ENCODE measurements around the gene SPG11.
"Not testable (repeated sequence)": the region's sequence is repeated elsewhere in the genome, so short reads cannot be mapped to it uniquely, and the experiment has no call there.

The SPG11 gene

DNA sequence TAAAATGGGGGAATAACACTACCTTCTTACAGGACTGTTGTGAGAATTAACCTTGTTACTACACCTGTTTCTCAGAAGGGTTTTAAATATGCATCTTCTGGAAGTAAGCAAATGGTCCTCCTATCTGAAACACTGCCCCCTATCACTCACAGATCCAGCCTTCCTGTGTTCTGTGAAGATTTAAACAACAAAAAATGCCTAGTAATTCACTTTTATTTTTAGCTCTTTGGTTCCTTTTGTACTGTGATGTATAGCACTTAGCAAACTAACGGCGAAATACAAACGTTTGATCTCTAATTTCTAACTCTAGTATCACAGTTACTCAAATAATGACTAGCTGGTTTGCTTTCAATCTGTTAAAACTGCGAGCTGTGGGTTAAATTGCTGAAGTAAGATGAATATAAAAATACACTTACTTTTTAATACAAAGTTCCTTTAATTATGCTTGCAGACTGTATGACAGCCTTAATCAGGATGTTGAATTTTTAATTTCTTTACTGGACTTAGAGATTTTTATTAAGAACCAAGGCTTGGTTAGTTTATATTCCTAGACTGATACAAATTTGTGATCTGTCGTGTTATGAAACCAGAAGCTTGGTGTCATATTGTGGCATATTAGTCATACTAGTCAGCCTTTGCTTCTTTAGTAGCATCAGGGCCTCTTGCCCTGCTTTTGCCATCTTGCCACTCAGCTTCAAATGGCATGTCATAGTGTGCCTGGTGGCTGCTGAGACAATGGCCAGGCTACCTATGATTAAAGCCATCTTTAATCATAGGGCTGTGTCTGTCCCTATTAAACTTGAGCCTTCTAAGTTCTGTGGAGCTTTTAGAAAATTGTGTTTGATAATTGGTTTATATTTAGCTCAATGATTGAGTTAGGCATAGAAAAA is 117.3 kb downstream of the SPG11 start:
- TF ChIP-seq, protein P1, sequence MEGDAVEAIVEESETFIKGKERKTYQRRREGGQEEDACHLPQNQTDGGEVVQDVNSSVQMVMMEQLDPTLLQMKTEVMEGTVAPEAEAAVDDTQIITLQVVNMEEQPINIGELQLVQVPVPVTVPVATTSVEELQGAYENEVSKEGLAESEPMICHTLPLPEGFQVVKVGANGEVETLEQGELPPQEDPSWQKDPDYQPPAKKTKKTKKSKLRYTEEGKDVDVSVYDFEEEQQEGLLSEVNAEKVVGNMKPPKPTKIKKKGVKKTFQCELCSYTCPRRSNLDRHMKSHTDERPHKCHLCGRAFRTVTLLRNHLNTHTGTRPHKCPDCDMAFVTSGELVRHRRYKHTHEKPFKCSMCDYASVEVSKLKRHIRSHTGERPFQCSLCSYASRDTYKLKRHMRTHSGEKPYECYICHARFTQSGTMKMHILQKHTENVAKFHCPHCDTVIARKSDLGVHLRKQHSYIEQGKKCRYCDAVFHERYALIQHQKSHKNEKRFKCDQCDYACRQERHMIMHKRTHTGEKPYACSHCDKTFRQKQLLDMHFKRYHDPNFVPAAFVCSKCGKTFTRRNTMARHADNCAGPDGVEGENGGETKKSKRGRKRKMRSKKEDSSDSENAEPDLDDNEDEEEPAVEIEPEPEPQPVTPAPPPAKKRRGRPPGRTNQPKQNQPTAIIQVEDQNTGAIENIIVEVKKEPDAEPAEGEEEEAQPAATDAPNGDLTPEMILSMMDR (IDR thresholded peaks at IDR 0.05; ENCODE audit: low read depth, low read length) = peak; percentile 41
- no peak overlapping the region for H3K4me3 ChIP-seq (replicated peaks in 1 of 2; ENCODE audit: low read depth in 2 of 2, low read length in 2 of 2)
- peak in 1 of 2 donors; percentile 58 for DNase-seq (ENCODE audit: low read depth in 2 of 2)

DNA sequence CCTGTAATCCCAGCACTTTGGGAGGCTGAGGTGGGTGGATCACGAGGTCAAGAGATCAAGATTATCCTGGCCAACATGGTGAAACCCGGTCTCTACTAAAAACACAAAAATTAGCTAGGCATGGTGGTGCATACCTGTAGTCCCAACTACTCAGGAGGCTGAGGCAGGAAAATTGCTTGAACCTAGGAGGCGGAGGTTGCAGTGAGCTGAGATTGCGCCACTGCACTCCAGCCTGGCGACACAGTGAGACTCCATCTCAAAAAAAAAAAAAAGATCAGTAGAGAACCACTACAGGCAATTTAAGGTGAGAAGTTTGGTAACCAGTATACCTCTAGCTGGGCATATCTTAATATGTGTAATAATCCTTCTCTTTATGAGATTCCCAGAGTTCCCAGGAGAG is 118.7 kb downstream of the SPG11 start:
- not testable (repeated sequence) for DNase-seq (ENCODE audit: low read depth in 2 of 2); H3K4me3 ChIP-seq (replicated peaks in 1 of 2; ENCODE audit: low read depth in 2 of 2, low read length in 2 of 2)

GRCh38 chr15:44542596-44542995 is 120.9 kb downstream of the SPG11 start:
- DNase-seq (ENCODE audit: low read depth in 2 of 2) = no peak
- no peak overlapping the region for H3K4me3 ChIP-seq (replicated peaks in 1 of 2; ENCODE audit: low read depth in 2 of 2, low read length in 2 of 2)

DNA sequence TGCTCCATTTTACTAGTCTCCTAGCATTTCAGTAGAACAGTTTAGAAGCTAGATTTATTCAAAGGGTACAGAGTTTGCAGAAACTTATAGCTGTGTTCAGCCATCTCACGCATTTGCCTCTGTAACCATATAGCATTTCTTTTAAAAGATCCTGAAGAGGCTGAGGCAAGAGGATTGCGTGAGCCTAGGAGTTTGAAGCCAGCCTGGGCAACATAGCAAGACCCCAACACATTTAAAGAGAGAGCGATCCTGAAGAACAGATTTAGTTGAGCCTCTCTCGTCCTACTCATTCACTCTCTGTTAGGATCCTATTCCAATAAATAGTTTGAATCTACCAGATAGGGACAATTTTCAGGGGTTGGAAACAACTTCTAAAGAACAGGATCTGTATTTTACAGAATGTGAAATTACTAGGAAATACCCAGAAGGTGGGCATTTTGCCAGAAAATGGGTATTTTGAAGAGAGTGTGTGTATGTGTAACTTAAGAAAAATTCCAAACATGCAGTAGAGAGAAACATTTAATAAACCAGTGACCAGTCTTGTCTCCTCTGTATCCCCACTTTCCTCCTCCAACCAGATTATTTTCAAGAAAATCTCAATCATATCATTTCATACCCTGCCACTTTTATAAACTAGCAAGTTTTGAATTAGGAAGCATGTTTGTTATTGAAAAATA is 122.0 kb downstream of the SPG11 start:
- peak; percentile 91 for DNase-seq (ENCODE audit: low read depth in 2 of 2)
- no peak overlapping the region for H3K4me3 ChIP-seq (replicated peaks in 1 of 2; ENCODE audit: low read depth in 2 of 2, low read length in 2 of 2)
- TF ChIP-seq, protein P1 (IDR thresholded peaks at IDR 0.05; ENCODE audit: low read depth, low read length) = no peak

More at GRCh38 chr15:44542596-44542995, 120.9 kb downstream of the SPG11 start:
- TF ChIP-seq, protein P1 (IDR thresholded peaks at IDR 0.05; ENCODE audit: low read depth, low read length) = no peak

DNA sequence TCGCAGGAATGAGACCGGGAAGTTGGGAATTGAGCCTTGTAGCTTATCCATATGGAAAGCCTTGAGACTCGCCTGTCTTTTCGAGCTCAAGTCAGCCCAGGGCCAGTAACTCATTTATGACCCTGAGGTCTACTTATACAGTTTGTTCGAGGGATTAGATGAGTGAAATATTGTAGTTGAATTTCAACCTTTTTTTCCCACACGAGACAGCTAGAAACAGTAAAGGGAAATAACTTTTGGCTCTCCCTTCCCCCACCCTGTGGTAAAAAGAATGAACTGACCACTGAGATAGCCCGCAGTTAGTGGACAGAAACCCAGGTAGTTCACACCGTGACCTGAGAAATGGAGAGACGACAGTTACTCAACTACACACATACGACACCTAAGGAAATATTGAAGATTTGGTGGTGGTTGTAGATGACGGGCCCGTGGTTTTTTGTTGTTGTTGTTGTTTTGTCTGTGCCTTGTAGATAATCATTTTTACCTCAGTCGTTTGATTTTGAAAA is 125.7 kb downstream of the SPG11 start:
- H3K4me3 ChIP-seq (replicated peaks in 1 of 2; ENCODE audit: low read depth in 2 of 2, low read length in 2 of 2) = peak overlapping the region; percentile 84 to 86
- peak in 1 of 2 donors; percentile 54 for DNase-seq (ENCODE audit: low read depth in 2 of 2)
- TF ChIP-seq, protein P1 (IDR thresholded peaks at IDR 0.05; ENCODE audit: low read depth, low read length) = no peak

DNA sequence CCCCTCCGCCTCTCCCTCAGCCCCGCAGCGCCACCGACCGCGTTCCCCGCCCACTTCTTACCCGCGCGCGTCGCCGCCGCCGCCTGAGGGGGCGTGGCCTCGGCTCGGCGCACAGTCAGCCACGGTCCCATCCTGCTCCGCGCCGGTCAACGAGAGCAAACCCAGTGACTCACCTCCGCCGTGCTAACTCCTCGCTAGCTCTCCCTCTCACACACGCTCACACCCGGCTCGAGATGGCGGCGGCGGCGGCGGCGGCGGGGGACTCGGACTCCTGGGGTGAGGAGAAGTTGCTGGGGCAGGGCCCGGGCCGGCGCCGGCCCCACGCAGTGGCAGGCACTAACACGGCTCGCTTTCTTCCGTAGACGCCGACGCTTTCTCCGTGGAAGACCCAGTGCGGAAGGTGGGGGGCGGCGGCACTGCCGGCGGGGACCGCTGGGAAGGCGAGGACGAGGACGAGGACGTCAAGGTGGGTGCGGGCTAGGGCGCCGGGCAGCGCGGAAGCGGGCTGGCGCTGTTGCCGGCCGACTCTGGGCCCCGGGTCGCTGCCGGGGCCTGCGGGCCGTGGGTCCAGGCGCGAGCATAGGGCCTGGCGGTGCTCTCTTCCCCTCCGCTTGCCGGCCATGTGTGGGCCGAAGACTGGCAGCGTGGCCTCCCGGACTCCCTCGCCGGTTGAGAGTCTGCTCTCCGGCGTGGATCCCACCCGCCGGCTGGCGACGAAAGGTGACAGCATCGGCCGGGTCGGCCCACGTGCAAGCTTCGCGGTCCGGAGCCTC is 126.3 kb downstream of the SPG11 start, which contains the start of gene EIF3J:
Gene EIF3J (plus strand): TSS at position 186 of the 773 bp plus-strand sequence. CDS start 48 bp downstream, at position 234.
- TF ChIP-seq, protein P1 (IDR thresholded peaks at IDR 0.05; ENCODE audit: low read depth, low read length) = no peak
- peak; percentile 97 to 98 for DNase-seq (ENCODE audit: low read depth in 2 of 2)
- H3K4me3 ChIP-seq (replicated peaks in 1 of 2; ENCODE audit: low read depth in 2 of 2, low read length in 2 of 2) = peak within 1 kb of the TSS; percentile 84 to 86
